BJ (cell line): ENCODE measurements around the gene TTLL7. TPM values are rescaled to one million over a fixed set of nuclear protein-coding genes. Genes with fewer than 3 reads are reported as not detected.

Experiments used
- CTCF ChIA-PET: fragments of 350-600 bp; formaldehyde crosslinking; extraction: SDS; loops from one replicate; lab custom pipeline; 2021; ENCODE audit warnings: antibody characterized with exemption, inconsistent platforms; lab: Yijun Ruan, JAX
- POLR2A ChIA-PET: fragments of 300-600 bp; sonication (Branson Sonifier 250); formaldehyde crosslinking; extraction: SDS; loops from one replicate; lab custom pipeline; 2021; ENCODE audit warnings: antibody characterized with exemption; lab: Charles Lee
- DNase-seq: peaks from one replicate; pipeline ENCODE4 v3.0.0-alpha.2; 2011; ENCODE audit warnings: low read depth
- H3K27me3 ChIP-seq: 2 replicates; pipeline ENCODE4 v1.6.0; 2011; ENCODE audit warnings: low read length; ENCODE audit not compliant: control insufficient read depth, insufficient read depth
- H3K36me3 ChIP-seq: 2 replicates; pipeline ENCODE4 v1.5.1; 2011; ENCODE audit warnings: low read length; ENCODE audit not compliant: control insufficient read depth, insufficient read depth
- H3K4me3 ChIP-seq: 2 replicates; pipeline ENCODE4 v1.5.1; 2011; ENCODE audit warnings: low read depth, mild to moderate bottlenecking, control low read depth, low read length
- polyA plus RNA-seq: library from polyadenylated mRNA; depleted of rRNA; stranded (reverse); fragments of >200 nt; gene quantifications from 2 replicates; pipeline ENCODE4 v1.2.3, GENCODE V29; 2011
- TF ChIP-seq, protein P1 (sequence below): IDR thresholded peaks from 2 replicates; pipeline ENCODE4 v1.5.1; 2011; ENCODE audit warnings: low read depth, mild to moderate bottlenecking, control low read depth, inconsistent platforms, low read length, moderate library complexity; ENCODE audit not compliant: insufficient read depth

TTLL7 gene
- polyA plus RNA-seq, 1 experiment = 4.7 TPM

GRCh38 chr1:83839566-83840173, 159.3 kb downstream of the TTLL7 start:
- DNase-seq = peak; percentile 39
- TF ChIP-seq, protein P1, sequence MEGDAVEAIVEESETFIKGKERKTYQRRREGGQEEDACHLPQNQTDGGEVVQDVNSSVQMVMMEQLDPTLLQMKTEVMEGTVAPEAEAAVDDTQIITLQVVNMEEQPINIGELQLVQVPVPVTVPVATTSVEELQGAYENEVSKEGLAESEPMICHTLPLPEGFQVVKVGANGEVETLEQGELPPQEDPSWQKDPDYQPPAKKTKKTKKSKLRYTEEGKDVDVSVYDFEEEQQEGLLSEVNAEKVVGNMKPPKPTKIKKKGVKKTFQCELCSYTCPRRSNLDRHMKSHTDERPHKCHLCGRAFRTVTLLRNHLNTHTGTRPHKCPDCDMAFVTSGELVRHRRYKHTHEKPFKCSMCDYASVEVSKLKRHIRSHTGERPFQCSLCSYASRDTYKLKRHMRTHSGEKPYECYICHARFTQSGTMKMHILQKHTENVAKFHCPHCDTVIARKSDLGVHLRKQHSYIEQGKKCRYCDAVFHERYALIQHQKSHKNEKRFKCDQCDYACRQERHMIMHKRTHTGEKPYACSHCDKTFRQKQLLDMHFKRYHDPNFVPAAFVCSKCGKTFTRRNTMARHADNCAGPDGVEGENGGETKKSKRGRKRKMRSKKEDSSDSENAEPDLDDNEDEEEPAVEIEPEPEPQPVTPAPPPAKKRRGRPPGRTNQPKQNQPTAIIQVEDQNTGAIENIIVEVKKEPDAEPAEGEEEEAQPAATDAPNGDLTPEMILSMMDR = no peak
- Histone ChIP-seq H3K36me3 (no peaks in the 10 kb centered on the region), H3K4me3 (no peak overlapping the region), H3K27me3 (no peaks in the 10 kb centered on the region)
- POLR2A ChIA-PET = interaction anchor here (0.6 kb wide), 1 partner anchor 14 kb away, joined by 3 read pairs; no protein-coding TSS in a partner anchor
- CTCF ChIA-PET = no interaction called here

- CTCF ChIA-PET = no interaction called here
- POLR2A ChIA-PET = no interaction called here
- Histone ChIP-seq H3K4me3 (no peak overlapping the region), H3K36me3 (no peaks in the 10 kb centered on the region), H3K27me3 (no peaks in the 10 kb centered on the region)
- no peak for DNase-seq
- TF ChIP-seq, protein P1 = no peak
These were observed 160.4 kb downstream of the TTLL7 start for GRCh38 chr1:83838573-83838972.

- ChIA-PET POLR2A (no interaction called here), CTCF (no interaction called here)
- Histone ChIP-seq H3K27me3 (no peaks in the 10 kb centered on the region), H3K4me3 (no peak overlapping the region), H3K36me3 (no peaks in the 10 kb centered on the region)
- TF ChIP-seq, protein P1 = no peak
- DNase-seq = no peak
These were observed 162.4 kb downstream of the TTLL7 start for GRCh38 chr1:83836543-83836942.

- TF ChIP-seq, protein P1 = no peak
- CTCF ChIA-PET = no interaction called here
- no peaks in the 10 kb centered on the region for H3K36me3 ChIP-seq
These were observed 164.2 kb downstream of the TTLL7 start for GRCh38 chr1:83834621-83835264.

GRCh38 chr1:83832194-83832593, 166.7 kb downstream of the TTLL7 start:
- Histone ChIP-seq H3K36me3 (no peaks in the 10 kb centered on the region), H3K27me3 (no peaks in the 10 kb centered on the region), H3K4me3 (no peak overlapping the region)
- ChIA-PET CTCF (interaction anchor here (0.6 kb wide), 1 partner anchor 123 kb away, joined by 3 read pairs; no protein-coding TSS in a partner anchor), POLR2A (no interaction called here)
- DNase-seq = no peak
- TF ChIP-seq, protein P1 = no peak

More at GRCh38 chr1:83834621-83835264, 164.2 kb downstream of the TTLL7 start:
- DNase-seq = no peak
- no peak overlapping the region for H3K4me3 ChIP-seq
- POLR2A ChIA-PET = no interaction called here
- no peaks in the 10 kb centered on the region for H3K27me3 ChIP-seq
